HG02610 (cell line): ENCODE data around the gene ABHD16A.
A peak's percentile ranks its signal among the peaks of the same experiment; 100 is the strongest.

Experiments
- ATAC-seq: cut with Tn5 transposase; IDR thresholded peaks from one replicate; pipeline ENCODE4 v1.9.1; 2021; ENCODE audit warnings: mild to moderate bottlenecking, moderate library complexity; ENCODE audit not compliant: unreplicated experiment

ABHD16A gene

DNA sequence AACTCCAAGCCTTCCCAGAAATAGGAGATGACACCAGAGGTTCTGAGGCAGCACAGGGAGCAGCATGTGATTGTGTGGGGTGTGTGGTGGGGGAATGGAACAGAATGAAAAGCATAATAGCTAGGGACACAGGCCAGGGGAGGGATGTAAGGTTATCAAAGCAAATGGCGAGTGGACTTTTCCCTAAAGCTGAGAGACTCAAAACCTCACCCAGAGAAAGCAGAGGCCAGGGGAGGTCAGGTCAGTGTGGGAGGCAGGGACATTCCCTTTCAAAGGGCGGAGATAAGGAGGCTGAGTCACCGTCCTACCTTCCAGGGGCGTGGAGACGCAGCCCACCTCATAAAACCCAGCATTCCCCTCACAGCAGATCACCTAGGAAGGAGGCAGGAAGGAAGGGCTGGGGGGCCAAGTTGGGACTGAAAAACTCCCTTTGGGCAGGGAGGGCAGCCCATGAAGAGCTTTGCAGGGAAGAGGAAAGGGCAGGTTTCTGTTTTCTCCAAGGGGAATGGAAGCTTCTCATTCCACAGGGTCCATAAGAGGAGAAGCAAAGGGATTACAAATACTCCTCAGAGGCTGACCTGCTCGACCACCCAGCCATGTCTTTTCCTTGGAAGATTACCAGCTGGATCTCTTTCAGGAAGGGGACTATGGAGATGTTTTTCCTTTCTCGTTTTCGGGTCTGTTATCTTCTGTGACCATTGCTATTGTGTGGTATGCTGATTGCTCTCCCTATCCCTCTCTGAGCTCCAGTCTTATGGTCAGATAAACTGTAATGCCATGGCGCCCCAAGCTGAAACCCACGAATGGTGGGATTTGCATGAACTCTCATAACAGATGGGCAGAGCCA is 12.7 kb downstream of the ABHD16A start:
- ATAC-seq = no peak

DNA sequence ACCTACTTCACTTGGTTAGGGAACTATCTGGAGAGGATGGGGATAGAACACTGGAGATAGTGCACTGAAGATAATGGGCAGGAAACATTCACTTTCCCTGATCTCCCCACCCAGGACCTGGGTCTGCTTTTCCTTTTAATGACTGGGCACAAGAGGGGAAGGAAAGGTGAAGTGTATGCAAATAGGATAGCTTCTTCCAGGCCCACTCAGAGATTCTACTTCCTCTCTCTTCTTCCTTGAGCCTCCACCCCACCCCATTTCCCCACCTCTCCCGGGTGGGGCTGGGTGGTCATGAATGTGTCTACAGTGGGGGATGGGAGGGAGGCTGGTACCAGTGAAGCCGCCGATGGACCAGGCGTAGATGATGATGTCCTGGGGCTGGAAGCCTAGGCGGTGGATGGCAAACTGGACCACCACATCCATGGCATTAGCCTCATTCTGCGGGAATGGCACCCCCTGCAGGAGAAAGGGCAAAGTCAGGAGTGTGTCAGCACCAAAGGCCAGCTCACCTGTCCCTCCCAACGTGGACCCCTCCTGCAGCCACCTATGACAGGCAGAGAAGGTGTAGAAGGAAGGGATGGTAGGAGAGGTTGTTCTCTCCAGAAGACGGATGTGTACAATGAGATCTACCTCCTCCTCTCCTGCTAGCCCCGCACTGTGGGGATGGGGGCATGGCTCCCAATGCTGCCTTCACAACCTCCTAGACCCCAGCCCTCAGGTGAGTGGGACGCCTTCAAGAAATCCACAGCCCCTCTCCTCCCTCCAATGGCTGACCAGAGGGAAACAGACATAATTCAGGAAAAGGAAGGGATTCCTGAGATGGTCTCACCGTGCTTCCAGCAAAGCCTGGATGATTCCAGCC is 13.6 kb downstream of the ABHD16A start:
- no peak for ATAC-seq

DNA sequence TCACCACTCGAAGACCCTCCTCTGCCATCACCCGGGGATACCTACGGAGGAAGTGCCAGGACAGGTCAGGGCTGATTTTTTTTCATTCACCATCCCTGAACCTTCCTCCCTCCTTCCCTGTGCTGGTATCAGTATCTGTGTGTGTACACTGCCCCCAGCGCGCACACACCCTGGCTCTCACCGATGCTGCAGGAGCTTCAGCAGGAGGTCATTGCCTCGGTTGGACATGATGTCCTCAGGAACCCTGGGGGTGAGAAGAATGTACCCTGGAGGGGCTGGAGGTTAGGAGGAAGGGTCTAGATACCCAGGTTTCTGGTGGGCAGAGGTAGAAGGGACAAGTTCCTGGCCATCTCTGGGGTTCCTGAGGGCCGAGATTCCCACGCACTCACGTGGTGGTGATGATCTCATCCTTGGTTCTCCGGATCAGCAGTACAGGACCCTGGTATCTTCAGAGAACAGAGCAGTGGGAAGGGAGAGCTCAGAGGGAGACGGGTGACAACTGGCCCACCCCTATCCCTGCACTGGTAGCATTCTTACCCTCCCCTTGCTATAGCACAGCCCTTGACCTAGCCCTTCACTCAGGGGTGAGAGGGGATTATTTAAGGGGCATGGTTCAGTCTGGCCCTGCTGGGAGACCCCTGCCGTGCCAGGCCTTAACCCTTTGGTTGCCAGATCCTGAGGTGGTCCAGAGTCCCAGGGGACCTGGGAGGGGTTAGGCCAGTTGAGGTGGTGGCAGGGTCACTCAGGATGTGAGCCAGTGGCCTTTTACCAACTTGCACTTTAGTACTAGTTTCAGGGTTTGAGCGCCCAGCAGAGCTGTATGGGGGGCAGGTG is 15.0 kb downstream of the ABHD16A start:
- no peak for ATAC-seq

DNA sequence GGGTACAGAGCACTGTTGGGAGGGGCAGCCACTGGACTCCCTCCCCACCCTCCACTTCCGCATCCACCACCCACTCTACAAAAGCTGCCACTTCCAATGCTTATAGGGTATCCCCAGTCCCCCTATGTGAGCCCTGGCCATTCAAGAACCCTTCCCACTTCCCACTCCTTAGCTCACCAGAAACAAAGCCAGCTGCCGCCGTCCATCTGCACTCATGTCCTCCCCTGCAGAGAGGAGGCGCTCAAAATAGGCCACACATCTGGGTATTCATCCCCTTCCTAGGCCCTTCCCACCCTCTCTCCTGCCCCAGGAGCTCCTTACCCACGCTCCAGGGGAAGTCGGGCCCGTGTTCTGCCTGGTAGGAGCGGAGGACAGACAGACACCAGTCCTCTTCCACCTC is 15.8 kb downstream of the ABHD16A start:
- ATAC-seq = no peak

DNA sequence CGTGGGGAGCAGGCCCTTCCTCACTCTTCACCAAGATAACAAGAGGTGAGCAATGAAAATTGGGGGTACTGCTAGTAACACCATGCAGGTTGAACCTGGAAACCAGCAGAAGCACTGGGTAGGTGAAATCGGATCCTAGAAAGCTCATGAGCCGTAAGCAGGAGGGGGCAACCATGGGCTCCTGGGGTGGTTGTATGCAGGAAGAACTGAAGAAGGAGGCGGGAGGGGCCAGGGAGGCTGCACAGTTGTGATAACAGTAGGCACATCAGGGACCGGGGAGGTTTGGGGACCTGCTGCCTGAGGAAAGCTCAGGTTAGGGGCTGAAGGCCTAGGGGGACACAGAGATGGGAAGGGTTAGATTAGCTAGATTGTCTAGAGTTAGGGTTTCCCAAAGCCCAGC is 16.6 kb downstream of the ABHD16A start:
- ATAC-seq = no peak

DNA sequence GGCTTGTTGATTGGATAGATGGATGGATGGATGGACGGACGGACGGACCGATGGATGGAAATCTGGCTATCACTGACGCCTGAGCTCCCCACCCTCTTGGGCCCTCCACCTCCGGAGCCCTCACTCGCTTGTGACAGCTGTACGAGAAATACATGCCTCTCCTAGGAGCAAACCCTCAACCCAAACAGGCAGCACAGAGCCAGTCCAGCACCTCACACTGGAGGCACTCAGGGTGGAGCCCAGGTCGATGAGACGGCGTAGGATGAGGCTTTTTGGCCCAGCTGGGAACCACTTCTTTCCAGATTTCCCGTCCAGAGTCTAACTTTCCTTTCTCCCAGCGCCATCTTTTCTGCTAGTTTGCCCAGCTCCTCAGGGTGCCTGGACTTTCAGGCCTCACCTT is 19.5 kb downstream of the ABHD16A start:
- ATAC-seq = no peak

DNA sequence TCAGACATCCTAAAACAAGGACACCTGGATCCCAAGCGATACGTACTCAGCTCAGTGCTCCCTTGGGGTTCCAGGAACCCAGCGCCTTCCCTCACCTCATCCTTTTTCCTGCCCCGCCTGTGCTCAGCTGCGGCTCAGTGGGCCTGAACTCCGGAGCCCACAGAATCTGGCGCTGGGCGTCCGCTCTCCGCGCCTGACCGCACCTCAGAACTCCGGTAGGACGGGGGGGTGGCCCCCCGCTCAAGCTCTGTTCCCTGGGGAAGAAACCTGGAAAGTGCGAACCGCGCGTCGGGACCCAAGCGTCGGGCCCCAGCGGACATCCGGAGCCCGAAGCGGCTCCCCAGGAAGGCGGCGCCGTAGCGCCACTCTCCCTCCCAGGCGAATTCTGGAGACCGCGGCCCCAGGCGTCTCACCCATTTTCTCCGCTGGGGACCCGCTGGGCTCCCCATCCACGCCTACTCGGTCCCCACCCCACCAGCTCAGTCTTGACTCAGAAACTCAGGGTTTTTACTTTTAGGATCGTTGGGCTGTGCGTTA is 21.9 kb downstream of the ABHD16A start:
- ATAC-seq = no peak

DNA sequence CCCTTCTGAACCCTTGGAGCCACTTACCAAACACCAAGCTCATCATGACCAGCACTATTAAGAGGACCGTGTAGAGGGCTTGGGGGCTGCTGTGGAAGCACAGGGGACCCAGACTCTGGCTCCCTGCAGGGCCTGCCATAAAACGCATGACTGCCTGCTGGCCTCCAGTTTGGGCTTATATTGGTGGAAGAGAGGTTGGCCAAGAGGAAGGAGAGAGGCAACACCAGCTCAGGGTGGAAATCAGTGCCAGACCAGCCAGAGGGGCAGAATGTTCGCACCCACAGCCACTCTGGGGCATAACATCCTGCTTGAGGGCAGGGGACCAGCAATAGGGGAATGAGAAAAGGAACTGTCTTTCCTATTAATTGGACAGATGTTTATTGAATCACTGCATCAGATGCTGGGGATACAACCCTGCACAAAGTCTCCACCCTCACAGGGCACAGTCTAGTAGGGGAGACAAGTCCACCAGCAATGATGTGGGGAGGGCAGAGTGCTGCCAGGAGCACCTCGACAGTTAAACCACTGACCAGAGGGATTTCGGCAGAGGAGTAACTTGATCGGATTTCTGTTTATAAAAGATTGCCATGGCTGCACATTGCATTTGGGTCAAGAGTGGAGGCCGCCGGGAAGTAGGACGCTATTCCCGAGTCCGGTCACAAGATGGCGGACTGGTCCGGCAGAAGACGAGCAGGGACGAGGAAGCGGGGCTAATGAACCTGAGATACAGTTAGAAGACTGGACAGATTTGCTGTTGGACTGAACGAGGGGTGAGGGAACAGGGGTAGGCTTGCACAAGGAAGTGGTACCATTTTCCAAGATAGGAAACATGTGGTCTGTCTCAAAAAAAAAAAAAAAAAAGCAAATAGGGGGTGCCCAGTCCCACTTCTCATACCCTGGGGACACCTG is 22.6 kb downstream of the ABHD16A start, which contains the start of gene LY6G5C:
TSS of gene LY6G5C (minus strand) at position 842 of the 909 bp plus-strand sequence. CDS start at position 148, 694 bp downstream.
- no peak for ATAC-seq

DNA sequence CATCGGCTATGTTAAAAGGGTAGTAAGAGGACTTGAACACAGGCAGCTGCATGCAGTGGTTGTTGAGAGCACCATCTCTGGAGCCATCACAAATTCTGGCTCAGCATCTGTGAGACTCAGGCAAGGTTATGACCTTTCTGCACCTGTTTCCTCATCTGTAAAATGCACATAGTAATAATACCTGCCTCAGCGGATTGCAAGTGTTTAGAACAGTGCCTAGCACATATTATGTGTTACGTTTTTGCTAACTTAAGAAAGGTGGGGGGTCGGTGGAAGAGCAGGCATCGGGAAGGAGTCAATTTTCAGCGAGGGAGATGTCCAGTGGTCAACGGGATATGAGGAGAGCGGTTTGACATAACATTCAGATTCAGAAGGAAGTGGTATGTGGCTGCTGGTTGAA is 25.2 kb downstream of the ABHD16A start:
- no peak for ATAC-seq

DNA sequence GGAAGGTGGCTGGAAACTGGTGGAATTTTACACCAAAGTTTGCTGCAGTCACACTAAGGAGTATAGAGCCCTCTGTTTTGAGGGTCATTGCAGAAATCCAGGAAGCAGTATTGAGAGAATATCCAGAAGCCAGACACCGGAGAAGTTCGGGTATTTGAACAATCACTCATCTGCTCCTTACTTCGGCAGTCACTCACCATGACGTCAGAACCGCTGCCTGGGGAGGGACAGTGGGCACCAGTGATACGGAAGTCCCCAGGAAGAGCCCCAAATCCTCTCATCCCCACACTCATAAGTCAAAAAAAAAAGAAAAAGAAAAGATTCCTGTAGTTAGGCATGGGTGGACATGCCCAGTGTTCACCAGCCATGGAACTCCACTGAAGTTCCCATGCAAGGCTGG is 26.2 kb downstream of the ABHD16A start:
- no peak for ATAC-seq

DNA sequence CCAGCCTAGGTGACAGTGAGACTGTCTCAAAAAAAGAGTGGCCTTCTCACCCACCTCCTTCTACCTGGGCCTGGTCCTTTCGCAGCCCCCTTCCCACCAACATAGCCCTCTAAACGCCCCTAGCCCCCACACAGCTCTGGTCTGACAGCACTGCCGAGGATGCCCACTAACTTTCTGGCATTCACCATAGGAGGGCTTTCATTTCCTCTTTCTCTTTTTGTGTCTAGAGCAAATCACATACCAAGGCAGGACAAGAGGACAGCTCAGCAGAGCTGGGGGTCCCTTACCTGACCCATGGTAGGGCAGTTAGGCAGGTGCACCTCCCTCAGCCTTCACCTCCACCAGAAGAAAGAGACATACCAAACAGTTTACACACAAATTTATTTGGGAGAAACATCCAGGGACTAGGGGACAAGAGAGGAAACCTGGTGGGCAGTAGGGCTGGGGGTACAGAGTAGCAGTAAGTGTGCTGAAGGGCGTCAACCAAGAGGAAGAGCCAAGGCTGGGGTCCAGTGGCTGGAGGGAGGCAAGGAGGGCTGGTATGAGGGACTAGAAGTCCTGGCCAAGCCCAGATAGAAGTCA is 26.7 kb downstream of the ABHD16A start:
- ATAC-seq = no peak

DNA sequence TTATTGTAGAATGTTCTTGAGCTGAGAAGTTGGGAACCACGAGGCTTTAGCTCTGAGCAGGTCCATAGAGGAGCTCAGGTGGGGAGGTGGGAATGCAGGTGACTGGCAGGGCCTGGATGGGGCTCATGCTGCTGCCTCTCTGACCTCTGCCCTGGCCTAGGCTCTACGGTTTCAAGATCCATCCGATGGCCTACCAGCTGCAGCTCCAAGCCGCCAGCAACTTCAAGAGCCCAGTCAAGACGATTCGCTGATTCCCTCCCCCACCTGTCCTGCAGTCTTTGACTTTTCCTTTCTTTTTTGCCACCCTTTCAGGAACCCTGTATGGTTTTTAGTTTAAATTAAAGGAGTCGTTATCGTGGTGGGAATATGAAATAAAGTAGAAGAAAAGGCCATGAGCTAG is 33.4 kb downstream of the ABHD16A start, which contains the start of gene LY6G5B:
TSS of gene LY6G5B (plus strand) at position 301 of the 400 bp plus-strand sequence. CDS start 975 bp downstream, outside the sequence.
- no peak for ATAC-seq

DNA sequence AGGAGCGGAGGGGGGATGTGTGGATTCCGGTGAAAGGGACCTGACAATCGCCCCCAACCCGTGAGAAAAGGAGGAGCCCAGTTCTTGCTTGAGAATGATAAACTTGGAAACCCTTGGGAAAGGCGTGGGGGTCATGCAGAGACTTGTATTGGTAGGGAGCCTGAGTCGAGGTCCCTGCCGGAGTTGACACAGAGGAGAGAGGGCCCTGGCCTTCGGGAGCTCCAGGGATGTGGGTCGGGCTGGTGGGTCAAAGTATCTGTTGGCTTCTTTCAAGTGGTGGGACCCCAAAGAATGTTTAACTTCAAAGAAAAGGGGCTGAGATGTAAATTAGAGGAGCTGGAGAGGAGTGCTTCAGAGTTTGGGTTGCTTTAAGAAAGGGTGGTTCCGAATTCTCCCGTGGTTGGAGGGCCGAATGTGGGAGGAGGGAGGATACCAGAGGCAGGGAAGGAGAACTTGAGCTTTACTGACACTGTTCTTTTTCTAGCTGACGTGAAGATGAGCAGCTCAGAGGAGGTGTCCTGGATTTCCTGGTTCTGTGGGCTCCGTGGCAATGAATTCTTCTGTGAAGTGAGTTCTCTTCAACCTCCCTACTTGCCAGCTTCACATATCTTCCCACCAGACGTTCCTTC is 36.7 kb downstream of the ABHD16A start:
- no peak for ATAC-seq

DNA sequence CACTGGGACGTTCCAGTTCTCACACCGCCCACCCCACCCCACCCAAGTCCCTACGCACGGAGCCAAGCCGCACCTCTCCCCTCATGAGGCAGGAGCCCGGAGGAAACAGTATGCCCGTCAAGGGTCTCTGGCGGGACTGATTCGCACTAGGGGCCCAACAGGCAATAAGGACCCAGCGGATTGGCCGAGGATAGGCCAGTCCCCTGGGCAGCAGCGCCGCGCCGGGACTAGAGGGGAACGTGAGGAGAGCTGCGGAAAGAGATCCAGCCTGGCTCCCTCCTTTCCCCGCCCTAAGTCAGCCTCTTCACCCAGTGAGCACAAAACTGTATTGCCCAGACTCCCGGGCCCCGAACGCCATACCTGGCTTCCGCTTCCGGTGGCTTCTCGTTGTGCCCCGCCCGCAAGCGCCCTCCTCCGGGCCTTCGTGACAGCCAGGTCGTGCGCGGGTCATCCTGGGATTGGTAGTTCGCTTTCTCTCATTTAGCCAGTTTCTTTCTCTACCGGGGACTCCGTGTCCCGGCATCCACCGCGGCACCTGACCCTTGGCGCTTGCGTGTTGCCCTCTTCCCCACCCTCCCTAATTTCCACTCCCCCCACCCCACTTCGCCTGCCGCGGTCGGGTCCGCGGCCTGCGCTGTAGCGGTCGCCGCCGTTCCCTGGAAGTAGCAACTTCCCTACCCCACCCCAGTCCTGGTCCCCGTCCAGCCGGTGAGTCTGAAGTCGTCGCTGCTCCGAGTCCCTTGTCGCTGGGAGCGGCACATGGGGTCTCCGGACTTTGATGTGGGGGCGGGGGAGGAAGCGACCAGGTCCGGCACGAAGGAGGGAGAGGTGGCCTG is 37.4 kb downstream of the ABHD16A start, which contains the start of gene CSNK2B:
TSS of gene CSNK2B (plus strand) at position 580 of the 836 bp plus-strand sequence. CDS start 752 bp downstream, outside the sequence.
- ATAC-seq = peak; percentile 74

DNA sequence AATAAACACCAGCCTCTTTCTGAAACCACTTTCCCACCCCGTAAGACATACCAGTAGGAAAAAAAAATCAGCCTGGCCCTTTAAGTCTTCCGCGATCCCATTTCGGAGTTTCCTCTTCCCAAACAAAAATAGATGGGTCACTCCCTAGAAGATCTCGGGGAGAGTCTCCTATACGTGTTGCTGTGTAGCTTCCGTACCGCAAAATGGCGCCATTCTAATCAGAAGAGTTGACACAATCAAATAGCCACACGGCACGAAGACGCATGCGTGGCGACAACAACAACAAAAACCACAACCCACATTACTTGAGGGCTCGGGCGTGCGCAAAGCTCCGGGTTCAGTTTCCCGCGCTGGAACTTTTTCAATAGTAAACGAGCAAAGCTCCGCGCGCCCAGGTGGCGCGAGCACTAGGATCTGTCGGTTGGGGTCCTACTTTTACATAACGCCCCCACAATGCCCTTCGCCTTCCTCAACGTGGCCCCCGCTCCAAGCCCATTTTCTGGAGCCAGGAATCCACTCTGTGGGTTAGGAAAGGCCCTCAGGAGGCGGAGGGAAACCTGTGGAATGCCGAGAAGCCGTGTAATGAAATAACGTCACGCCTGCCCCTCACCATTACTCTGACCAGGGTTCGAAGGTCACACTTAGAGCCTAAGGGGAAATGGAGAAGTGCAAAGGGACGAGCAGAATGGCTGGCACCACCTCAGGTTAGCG is 38.2 kb downstream of the ABHD16A start, which contains the start of gene GPANK1:
TSS of gene GPANK1 (minus strand) at position 208 of the 711 bp plus-strand sequence. CDS start 519 bp downstream, outside the sequence.
- ATAC-seq = peak; percentile 34

DNA sequence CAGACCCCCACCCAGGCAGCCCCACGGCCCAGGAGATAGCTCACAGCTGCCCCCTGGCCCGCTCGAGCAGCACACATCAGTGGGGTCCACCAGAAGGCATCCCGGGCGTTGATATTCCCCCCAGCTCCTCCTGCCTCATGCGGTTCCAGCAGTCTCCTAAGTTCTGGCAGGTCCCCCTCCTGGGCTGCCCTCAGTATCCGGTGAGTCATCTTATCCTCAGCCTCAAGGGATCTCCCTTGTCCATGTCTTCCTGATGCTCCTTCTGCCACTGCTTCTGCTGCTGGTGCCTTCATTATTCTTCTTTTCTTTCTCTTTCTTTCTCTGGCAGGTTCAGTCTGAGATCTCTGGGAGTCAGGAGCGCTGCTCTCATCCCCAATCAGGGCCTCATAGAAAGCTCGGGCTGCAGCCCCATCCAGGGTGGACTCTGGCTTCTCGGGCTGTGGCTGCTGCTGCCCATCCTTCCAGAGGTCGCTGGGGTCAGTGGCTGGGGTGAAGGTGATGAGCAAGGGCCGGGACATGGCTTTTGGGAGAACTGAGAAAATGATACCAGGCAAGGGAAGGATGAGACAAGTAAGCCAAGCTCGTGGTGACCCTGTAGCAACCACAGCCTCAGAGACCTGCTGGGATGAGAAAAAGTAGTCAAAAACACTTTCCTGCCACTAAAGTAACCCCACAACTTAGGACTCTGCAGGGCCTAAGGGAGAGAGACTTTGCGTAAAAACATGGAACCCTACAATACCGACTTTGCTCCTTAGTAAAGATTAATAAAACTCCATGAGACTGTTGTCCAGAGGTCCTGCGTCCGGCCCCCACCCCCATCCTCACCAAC is 38.9 kb downstream of the ABHD16A start:
- no peak for ATAC-seq
